ENCODE data around the gene TIAM1.

TIAM1 gene

DNA sequence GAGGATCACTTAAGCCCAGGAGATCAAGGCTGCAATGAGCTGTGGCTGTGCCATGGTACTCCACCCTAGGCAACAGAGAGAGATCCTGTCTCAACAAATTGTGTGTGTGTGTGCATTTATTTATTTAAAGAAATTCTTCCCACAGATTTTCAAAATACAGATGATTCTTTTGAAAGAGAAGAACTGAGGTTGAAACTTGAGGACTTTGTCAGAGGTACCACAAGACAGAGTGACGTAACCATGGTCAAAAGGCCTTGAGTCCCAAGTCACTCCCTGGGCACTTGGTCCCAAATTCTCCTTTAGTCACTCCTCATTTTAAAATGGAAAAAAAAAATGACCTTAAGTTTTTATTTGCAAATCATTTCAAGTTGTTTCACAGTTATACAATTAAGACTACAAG lies 57.4 kb downstream of the TIAM1 start:
- no peak overlapping the region for H3K4me3 ChIP-seq (ENCODE audit: low read depth, low read length)

DNA sequence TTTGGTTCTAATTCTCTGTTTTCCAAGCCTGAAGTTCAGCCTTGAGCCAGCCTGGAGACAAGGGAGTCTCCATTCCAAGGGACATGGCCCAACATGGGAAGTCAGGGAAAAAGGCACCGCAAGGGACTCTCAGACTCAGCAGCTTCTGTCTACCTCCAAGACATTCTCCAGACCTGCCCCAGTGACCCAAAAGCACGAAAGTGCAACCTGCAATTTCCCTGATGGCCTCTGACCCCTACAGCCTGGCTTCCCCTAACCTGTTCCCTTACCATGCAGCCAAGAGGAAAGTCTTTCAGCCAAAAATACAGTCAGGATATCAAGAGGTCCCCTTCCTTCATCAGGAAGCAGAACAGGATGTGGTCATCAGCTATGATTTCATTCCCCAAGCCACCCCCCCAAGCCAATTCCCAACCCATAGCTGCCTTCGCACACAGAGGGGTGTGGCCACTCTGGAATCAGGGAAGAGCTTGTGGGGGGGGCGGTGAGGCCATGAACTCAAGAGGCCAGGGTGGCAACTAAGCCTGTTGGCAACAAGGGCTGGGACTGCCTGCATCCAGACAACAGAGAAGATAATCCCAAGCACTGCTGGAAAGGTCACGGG lies 59.2 kb downstream of the TIAM1 start:
- H3K4me3 ChIP-seq (ENCODE audit: low read depth, low read length): no peak overlapping the region

DNA sequence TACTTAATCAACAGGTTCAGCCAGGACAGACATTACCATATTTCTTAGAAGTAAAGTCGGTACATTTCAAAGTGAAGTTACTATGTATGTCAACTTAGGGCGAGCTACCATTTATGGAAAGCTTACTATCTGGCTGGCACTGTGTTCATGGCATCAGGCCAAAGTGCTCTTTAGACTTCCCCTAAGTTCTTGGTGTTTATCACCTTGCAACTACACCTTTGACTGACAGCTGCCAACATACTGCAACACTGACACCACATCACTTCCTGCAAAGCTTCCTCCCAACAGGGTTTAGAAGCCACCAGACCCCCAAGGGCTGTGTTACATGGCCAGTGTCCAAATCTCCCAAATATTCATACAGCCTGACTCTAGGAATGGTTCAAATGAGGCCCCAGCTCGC lies 61.0 kb downstream of the TIAM1 start:
- no peak overlapping the region for H3K4me3 ChIP-seq (ENCODE audit: low read depth, low read length)

DNA sequence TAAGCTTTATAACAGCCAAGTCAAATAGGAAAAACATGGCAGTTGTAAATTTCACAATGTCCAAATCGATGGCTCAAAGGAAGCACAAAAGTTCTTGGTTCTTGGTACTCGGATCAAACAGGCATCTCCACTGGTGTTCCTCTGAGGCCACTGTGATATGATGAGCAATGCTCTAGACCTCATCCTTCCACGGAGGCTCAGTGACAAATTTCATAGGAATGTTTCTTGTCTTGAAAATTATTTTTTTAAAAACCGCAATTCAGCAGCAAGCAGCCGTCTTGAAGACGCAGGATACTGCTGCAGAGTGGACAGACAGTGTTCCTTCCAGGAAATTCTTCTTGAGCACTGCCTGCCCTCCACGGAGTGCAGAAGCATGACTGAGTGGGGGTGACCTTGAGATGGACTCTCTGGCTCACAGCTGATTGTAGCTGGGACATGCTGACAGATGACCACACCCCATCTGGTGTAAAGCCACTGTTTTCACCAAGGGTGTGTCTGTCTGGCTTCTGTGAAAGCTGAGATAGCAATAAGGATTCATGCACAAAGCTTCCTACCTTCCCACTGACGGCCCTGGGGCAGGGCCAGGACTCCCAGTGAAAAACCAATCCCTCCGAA lies 61.9 kb downstream of the TIAM1 start:
- no peak overlapping the region for H3K4me3 ChIP-seq (ENCODE audit: low read depth, low read length)

DNA sequence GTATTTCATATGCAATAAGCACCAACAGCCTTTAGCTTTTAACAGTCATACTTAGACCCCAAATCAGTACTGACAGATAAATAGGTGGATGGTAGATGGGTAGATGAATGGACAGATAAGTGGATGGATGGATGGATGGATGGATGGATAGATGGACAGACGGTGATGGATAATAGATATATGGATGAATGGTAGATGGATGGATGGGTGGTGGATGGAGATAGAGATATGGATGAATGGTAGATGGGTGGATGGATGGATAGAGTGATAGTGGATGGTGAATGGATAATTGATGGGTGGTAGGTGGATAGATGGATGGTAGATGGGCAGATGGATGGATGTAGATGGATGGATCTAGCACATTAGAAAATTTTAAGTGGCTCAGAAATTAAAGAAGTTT lies 62.5 kb downstream of the TIAM1 start:
- no peak overlapping the region for H3K4me3 ChIP-seq (ENCODE audit: low read depth, low read length)

DNA sequence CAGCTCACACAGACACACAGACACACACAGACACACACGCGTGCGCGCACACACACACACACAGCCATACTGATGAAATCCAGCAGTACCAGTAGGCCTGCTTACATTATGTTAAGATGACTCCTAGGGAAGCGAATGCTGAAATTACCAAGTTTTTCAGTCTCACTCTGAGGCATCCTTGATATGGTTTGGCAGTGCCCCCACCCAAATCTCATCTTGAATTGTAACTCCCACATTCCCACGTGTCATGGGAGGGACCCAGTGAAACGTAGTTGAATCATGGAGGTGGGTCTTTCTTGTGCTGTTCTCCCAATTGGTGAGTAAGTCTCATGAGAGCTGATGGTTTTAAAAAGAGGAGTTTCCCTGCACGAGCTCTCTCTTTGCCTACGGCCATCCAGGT lies 64.1 kb downstream of the TIAM1 start:
- H3K4me3 ChIP-seq (ENCODE audit: low read depth, low read length): no peak overlapping the region

DNA sequence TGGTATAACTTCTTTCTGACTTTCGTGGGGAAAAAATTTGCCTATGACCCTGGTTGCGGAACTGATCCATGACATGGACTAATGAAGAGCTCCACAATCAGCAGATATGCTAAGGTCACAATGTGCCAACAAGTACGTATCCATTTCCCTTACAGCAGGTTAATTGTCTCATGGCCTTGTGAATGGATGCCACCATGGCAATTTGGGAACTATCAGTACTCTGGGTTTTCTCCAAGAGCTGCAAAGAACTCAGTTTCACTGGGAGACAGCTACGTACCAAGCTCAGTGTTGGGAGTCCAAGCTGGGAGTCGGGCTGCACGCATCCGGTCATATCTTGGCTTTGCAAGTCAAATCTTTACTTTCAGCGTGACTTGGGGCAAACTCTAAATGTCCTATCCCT lies 64.8 kb downstream of the TIAM1 start:
- no peak overlapping the region for H3K4me3 ChIP-seq (ENCODE audit: low read depth, low read length)

DNA sequence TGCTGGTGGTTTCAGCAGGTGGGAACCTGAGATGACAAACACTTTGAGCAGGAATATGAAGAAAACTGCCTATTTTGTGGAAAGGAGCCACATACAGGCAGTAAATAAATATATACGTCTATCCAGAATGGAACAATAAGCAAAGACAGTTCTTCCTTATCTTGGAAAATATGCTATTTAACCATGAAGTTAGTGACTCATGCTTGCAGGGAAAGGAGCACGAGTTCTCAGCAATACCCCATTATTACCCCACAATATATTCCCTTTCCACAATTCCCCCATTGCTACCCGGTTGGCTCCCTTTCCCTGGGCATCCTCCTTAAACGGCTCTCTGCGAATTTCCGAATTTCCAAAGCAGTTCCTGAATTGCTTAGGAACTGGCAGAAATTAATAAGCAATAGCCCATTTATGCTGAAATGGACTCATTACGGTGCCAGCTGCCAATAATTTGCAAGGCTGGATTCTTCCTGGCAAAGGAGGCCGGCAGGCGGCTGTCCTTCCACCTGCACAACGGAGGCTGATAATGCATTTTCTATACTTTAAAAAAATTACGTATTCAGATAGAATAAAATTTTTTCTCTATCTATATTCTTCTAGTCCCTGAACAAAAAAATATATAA lies 65.4 kb downstream of the TIAM1 start:
- H3K4me3 ChIP-seq (ENCODE audit: low read depth, low read length): no peak overlapping the region

DNA sequence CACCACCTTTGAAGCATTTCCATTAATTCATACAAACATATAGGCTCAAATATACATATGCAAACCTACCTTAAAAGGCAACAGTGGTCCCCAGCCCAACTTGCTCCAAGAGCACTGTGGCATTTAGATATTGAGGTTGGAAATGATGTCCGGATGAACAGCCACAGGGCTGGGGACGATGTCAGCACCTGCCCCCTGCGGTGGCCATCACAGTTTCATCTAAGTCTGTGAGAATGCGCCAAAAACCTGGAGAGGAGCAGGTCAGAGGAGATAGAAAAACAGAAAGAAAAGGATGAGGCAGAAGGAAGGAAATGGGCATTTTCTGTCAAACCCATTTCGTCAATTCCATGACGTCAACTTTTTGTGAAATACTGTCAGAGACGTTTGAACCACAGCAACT lies 67.4 kb downstream of the TIAM1 start:
- H3K4me3 ChIP-seq (ENCODE audit: low read depth, low read length): no peak overlapping the region

DNA sequence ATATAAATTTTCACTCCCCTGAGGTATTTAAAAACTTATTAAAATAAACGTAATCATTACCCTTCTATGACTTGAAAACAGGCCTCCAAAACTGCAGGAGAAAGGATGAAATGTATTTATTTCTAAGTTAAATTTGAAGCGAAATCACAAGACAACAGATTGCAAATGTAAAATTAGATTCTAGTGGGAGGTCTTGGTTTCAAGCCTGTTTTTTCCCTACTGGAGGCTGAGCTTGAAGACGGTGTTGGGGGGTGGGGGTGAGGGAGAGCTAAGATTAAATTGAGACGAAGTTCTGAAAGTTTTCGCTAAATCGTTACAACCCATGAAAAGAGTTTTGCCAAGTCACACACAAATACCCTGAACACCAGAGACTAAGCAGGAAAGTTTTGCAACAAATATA lies 68.2 kb downstream of the TIAM1 start:
- H3K4me3 ChIP-seq (ENCODE audit: low read depth, low read length): no peak overlapping the region

DNA sequence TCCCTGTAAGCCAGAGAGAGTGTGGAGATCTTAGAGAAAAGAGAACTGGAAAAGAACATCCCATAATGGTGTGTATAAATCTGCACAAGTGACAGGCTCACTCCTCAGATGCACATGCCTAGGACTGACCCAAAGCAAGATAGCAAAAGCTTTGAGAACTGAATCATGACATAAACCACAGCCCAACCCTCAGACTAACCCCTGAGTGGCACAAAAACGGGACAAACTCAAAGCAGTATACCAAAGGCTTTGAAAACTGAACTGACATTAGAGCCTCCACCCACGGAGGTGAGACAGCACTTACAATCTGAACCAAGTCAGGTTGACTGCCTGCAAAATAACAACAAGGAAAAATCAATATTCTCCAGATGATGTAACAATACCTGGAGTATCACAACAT lies 70.8 kb downstream of the TIAM1 start:
- H3K4me3 ChIP-seq (ENCODE audit: low read depth, low read length): no peak overlapping the region

DNA sequence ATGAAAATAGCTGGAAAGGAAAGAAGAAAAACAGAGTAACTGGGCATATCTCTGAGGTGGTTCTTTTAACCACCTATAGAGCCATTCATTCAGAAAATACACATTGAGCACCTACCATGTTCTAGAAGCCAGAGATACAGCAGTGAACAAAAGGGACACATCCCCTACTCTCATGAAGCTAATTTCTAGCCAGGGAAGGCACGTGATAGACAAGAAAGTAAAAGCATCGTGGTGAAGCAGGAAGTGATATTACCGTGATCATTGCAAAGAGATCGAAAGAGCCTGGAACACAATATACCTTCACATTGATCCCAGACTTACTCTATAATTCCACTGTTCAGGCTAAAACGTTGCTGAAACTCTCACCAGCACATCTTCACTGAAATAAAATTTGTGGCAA lies 76.0 kb downstream of the TIAM1 start:
- no peak overlapping the region for H3K4me3 ChIP-seq (ENCODE audit: low read depth, low read length)

DNA sequence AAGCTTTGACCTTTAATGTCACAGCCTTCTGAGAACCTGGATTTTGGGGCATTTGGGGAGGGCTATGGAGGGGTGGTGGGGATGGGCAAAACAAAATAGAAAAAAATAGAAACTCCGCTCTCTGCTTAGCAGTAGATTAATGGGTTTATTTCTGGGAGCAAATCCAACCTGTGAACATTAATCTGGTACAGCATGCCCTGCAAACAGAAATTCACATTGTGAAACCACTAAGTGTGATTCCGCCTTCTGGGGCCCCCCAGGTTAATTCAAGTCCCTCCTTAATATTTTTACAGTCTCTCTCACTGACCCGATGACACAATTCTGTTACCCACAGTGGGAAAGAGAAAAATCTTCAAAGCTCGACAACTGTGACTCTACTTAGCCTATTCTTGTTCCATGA lies 76.4 kb downstream of the TIAM1 start:
- no peak overlapping the region for H3K4me3 ChIP-seq (ENCODE audit: low read depth, low read length)

DNA sequence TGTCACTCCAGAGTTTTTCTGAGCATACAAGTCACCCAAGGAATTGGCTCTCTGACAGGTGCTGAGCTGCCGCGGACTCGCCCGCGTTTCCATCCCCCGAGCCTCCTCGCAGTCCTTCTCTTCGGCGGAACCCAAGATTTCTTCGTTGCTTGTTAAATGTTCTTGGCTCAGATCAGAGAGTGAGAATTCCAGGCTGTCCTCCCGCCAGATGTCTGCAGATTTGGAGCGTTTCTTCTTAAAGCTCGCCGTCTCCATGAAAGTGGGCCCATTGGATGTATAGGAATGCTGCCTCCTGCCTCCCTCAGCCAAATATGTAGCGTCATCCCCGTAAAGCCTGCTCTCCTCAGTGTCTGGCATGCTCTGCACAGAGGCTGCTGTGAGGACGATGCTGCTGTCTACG lies 77.8 kb downstream of the TIAM1 start:
- H3K4me3 ChIP-seq (ENCODE audit: low read depth, low read length): no peak overlapping the region

DNA sequence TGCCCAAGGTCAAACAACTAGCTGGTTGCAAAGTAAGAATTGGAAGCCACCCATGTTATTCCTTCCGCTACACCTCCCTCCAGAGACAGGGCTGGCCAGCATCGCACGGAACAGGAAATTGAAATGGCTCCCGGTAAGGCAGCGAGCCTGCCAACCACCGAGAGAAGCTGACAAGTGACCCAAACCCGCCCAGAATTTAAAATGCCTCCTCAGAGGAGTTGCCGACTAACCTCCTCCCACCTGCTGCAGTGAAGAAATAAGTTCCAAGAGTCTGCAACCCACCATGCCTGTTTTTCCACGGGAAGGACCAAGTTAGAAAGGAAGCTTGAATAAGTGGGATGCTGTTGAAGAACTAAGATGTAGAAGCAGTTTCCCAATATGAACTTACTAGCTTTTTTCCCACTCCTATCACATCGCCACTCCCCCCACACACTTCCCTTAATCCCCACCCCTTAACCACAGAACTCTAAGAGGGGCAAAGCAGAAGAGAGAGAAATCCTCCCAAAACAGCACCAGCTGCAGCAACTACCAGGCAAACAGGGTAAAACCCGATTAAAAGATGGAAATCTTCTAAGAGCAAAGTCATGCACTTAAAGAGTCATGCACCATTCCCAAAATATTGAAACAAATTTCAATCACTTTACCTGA lies 78.6 kb downstream of the TIAM1 start:
- H3K4me3 ChIP-seq (ENCODE audit: low read depth, low read length): no peak overlapping the region

DNA sequence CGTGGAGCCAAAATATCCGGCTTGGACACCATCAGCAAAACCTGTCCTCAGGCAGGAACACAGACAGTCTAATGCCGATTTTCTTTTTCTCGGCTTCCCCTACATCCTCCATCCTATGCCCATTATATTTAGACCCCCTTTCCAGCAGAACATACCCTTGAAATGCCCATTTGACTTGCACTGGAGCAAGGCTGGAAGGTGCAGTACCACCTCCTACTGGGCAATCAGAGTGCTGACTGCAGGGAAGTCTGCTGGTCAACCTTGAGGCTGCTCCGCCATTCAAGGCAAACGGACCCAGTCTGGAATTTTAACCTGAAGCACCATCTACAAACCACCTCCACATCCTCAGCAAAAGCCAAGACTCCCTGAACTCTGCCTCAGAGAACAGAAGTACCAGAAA lies 79.5 kb downstream of the TIAM1 start:
- H3K4me3 ChIP-seq (ENCODE audit: low read depth, low read length): no peak overlapping the region

DNA sequence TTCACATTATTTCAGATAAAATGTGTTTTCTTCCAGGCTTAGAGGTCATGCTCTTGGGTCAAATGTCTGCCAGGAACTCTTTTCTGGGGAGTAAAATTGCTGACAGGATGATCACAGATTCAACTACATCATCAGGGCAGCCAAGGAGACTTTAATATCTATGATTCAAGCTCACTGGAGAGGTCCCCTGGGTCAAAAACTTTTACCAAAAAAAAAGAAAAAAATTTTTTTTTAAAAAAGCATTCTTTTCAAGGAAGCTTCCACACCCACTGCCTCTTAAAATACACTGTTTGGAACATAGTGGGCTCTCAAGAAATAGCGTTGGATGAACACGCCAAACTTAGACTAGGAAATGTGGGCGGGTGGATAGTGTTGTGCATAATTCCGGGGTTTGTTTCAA lies 81.3 kb downstream of the TIAM1 start:
- no peak overlapping the region for H3K4me3 ChIP-seq (ENCODE audit: low read depth, low read length)

DNA sequence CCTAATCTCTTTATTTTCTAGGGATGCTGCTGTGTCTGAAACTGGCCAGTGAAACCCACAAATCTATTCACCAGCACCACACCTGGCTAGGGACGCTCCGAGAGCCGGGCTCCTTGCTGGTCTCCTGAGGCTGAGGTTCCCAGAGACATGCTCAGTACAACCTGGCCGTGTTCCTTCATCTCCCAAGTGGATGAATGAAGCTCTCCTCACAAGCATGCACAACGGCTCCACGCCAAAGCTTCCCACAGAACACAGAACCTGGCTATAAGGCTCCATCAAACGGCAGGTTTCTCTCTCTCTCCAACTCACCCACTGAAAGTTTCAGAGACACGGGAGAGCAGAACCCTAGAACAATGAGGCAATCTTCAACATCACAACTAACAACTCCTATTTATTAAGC lies 82.3 kb downstream of the TIAM1 start:
- no peak overlapping the region for H3K4me3 ChIP-seq (ENCODE audit: low read depth, low read length)

DNA sequence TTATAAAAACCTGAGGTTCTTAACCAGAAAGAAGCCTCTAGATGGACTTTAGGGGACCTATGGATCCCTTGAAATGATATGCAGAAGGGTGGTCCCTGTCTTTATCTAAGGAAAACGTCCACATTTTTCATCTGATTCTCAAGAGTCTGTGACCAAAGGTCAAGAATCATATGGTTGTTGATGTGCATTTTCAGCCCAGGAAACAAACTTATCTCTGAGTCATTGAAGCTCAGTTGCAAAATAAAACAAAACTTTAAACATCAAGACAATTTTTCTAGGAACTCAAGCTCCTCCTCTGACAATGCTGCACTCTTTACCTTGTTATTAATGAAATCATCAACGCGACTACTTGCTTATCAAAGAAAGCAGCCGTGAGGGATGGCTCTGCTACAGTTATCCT lies 83.3 kb downstream of the TIAM1 start:
- no peak overlapping the region for H3K4me3 ChIP-seq (ENCODE audit: low read depth, low read length)

DNA sequence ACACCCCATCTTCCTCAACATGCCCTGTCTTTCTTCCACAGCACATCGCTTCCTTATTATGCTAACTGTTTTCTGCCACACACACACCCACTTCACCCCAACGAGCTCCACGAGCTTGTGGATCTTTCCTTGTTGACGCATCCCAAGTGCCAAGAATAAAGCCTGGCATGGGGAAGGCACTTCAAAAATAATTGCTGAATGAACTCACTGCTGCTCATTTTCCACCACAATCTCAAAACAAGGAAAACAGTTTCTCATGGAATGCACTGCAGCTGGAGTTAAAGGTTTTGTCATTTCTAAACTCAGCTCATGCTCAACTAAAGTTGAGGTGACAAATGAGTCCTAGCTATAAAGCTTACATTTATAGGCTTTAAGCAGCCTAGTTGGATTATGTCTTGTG lies 86.0 kb downstream of the TIAM1 start:
- H3K4me3 ChIP-seq (ENCODE audit: low read depth, low read length): no peak overlapping the region

DNA sequence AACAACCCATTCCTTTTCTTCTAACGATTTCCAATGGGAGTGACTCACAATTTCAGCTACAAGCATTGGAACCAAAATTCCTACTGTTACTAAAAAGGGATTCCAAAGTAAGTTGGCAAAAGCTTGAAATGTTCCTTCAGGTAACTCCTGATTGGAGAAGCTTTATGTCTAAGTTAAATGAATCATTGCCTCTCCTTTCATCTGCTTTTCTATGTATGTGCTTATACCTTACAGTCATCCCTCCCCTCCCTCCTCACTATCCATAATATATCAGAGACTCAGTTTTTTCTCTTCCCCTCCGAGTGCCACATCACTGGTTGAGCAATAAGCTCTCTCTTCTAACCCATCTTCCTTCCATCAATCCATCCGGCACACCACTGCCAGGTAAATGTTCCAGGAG lies 86.8 kb downstream of the TIAM1 start:
- H3K4me3 ChIP-seq (ENCODE audit: low read depth, low read length): no peak overlapping the region

DNA sequence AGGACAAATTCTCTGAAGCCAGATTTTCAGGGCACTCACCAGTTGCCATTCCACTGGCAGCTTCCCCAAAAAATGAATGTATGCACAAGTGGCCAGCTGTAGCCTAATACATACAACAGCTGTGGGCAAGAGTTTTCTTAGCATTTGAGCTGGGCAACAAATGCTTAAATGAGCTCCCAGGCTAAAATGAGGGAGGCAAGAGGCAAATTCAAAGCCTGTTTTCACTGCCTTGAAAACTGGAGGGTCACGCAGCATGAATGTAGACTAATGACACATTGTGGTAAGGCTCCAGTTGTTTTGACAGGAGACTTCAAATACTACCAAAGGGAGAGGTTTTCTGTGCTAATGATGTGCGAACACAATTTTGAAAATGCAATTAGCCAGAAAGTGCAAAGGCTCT lies 88.2 kb downstream of the TIAM1 start:
- H3K4me3 ChIP-seq (ENCODE audit: low read depth, low read length): no peak overlapping the region

All from iPS-11a (cell line).